NCI-H187 treated with DMSO at 0.1 percent for 48 hours (cell line): Measurements from ENCODE around the gene HSP90AB1.

Source experiments
- DNase-seq: peaks from one replicate; lab custom pipeline; 2025; lab: John Stamatoyannopoulos, UW

HSP90AB1 gene

GRCh38 chr6:44235891-44236516, 10.9 kb upstream of the HSP90AB1 start:
- no peak for DNase-seq

GRCh38 chr6:44237021-44237812, 9.7 kb upstream of the HSP90AB1 start:
- DNase-seq: peak; percentile 70

- no peak for DNase-seq
Observed at GRCh38 chr6:44237813-44238433, 9.0 kb upstream of the HSP90AB1 start.

DNA sequence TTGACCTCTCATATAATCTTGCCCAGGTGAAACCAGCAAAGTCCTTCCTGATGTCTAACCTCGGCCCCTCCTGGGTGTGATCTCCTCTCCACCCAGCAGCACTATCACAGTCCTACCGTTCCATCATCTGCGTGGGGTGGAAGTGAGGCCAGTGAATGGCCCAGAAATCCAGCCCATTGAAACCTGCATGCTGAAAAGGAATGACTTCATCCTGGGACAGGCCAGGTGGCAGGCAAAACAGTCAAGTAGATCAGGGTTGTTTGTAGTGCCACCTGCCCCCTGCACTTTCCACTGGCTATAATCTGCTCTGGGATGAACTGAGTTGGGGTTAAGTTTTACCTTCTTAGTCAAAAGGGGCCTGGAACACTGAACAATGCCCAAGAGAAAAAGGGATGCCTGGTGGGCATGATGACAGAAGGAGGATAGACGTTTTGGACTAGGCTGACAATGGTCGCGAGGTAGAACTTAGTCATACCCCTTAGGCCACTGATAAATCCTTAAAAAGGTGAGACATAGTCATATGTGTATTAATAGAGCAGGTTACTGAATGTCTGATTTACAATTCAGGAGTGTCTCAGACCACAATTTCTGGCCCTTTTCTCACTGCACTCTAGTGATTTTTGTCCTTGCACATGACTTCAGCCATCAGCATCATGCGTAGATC, 8.1 kb upstream of the HSP90AB1 start:
- DNase-seq: no peak

GRCh38 chr6:44243345-44243744, 3.6 kb upstream of the HSP90AB1 start:
- no peak for DNase-seq

DNA sequence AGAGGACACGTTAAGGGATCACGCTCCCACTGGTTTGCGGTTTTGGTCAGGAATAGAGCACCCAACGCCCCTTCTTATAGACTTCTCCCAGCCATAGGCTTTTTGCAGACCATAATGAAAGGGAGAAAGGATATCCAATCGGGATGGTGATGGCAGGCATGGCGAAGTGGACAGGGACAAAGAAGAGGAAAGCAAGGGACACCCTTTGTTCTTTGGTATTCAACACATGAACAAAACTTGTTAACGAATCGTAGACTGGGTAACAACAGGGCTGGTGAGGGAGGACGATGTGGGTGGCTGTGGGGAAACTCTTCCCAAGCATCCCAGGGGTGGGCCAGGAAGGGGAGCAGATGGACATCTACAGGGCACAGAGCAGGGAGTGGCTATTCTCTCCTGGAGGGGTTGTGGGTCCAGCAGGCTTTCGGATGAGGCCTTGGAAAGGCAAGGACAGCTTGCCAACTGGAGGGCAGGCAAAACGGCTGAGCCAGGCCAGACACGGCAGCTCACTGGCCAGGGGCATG, 1.4 kb upstream of the HSP90AB1 start:
- DNase-seq: no peak

DNA sequence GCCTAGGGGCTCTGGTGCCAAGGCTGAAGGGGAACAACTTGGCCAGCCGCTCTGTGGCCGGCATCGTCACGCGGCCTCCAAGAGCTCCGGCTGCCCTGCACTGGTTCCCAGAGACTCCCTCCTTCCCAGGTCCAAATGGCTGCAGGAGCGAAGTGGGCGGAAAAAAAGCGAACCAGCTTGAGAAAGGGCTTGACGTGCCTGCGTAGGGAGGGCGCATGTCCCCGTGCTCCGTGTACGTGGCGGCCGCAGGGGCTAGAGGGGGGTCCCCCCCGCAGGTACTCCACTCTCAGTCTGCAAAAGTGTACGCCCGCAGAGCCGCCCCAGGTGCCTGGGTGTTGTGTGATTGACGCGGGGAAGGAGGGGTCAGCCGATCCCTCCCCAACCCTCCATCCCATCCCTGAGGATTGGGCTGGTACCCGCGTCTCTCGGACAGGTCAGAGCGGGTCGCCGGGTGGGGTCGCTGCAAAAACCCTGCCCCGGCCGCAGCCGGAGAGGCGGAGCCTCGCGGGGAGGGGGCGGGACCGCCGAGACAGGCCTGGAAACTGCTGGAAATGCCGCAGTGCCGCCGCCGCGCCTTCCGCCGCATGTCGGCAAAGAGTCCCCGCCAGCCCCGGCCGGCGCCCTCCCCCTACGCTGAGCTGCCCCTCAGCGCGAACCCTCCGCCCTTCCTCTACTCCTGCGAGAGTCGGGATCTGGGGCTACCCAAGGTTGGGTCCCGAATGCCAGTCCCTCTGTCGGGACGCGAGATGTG, 814 bp upstream of the HSP90AB1 start:
- no peak for DNase-seq

GRCh38 chr6:44247338-44248302, 719 bp downstream of the HSP90AB1 start:
- DNase-seq: no peak

- DNase-seq: no peak
Observed at GRCh38 chr6:44248579-44248978, 1.7 kb downstream of the HSP90AB1 start.

DNA sequence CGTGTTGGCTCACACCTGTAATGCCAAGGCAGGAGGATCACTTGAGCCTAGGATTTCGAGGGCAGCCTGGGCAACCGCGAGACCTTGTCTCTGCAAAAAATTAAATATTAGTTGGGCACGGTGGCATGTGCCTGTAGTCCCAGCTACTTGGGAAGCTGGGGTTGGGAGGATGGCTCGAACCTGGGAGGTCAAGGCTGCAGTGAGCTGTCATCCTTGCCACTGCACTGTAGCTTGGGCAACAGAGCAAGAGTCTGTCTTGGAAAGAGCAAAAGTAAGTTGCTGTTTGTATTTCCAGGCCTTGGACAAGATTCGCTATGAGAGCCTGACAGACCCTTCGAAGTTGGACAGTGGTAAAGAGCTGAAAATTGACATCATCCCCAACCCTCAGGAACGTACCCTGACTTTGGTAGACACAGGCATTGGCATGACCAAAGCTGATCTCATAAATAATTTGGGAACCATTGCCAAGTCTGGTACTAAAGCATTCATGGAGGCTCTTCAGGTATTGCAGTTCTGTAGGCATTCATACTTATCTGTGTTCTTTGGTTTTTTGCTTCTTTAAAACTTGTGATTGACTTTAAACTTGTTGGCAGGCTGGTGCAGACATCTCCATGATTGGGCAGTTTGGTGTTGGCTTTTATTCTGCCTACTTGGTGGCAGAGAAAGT, 2.3 kb downstream of the HSP90AB1 start:
- DNase-seq: no peak

- no peak for DNase-seq
Observed at GRCh38 chr6:44250067-44250717, 3.3 kb downstream of the HSP90AB1 start.

GRCh38 chr6:44250718-44251123, 3.8 kb downstream of the HSP90AB1 start:
- DNase-seq: no peak

GRCh38 chr6:44251576-44252524, 4.9 kb downstream of the HSP90AB1 start:
- no peak for DNase-seq

DNA sequence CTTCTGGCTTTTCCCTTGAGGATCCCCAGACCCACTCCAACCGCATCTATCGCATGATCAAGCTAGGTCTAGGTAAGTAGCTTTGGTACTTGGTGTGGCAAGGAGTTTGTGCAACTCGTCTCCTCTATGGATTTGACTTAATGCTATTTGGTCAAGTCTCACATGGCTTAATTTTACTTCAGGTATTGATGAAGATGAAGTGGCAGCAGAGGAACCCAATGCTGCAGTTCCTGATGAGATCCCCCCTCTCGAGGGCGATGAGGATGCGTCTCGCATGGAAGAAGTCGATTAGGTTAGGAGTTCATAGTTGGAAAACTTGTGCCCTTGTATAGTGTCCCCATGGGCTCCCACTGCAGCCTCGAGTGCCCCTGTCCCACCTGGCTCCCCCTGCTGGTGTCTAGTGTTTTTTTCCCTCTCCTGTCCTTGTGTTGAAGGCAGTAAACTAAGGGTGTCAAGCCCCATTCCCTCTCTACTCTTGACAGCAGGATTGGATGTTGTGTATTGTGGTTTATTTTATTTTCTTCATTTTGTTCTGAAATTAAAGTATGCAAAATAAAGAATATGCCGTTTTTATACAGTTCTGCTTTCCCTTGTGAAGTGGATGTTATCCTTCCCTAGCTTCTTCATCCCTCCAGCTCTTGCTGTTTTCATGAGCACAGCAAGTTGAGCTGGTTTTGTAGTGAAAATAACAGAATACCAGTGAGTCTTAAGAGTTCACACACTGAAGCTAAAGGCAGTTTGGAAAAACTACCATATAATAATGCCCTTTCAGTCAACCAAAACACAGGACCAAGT, 6.6 kb downstream of the HSP90AB1 start:
- DNase-seq: no peak

GRCh38 chr6:44254191-44255104, 7.5 kb downstream of the HSP90AB1 start:
- no peak for DNase-seq

- DNase-seq: no peak
Observed at GRCh38 chr6:44255105-44255808, 8.4 kb downstream of the HSP90AB1 start.
